ENCODE measurements around the gene FILIP1L.

Gene FILIP1L

DNA sequence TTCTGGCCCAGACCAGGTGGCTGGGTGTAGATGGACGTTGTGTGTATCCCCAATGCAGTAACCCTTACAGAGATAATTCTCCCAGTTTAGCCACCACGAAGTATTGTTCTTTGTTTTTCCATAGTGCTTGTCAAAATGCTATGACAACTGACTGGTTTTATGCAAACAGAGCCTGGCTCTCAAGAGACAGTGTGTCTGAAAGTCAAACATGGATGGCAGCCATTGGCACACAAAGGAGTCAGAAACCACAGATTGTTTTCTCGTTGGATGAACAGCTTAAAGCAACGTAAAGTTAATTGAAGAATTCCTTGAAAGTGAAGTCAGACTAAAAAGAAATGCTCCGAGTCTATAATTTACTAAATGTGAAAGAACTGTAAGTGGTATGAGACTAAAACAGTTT, 91.2 kb downstream of the FILIP1L start:
- Histone ChIP-seq H3F3A (ENCODE audit: insufficient read depth, low read length) (no peaks in the 10 kb centered on the region), H3K4me1 (ENCODE audit: low read length) (0 out of 2 replicates have a peak, but pooled peaks cover 5% of the 10 kb centered on the region), H3K27me3 (replicated peaks; ENCODE audit: insufficient read depth, low read length) (no peaks in the 10 kb centered on the region), H4K20me1 (ENCODE audit: insufficient read depth, low read length) (no peaks in the 10 kb centered on the region), H2AFZ (ENCODE audit: low read length) (no peak overlapping the region), H3K27ac (ENCODE audit: low read length) (no peak overlapping the region), H3K4me2 (ENCODE audit: low read depth, low read length) (no peak overlapping the region), H3K79me2 (ENCODE audit: low read length) (no peaks in the 10 kb centered on the region), H3K9ac (ENCODE audit: low read length) (no peak overlapping the region), H3K9me2 (replicated peaks; ENCODE audit: insufficient read depth, low read length) (no peaks in the 10 kb centered on the region), H3K4me3 (ENCODE audit: low read length) (no peak overlapping the region), H3K9me3 (replicated peaks; ENCODE audit: insufficient read depth, low read length) (no peaks in the 10 kb centered on the region), H3K36me3 (replicated peaks; ENCODE audit: insufficient read depth, low read length) (no peaks in the 10 kb centered on the region)
- TF ChIP-seq EZH2phosphoT487 (IDR thresholded peaks at IDR 0.05; ENCODE audit: low read length) (no peak), EZH2 (optimal IDR thresholded peaks at IDR 0.05; ENCODE audit: low read depth, low read length) (no peak), CTCF (IDR thresholded peaks at IDR 0.05; ENCODE audit: low read length) (no peak)
- DNase-seq = no peak

DNA sequence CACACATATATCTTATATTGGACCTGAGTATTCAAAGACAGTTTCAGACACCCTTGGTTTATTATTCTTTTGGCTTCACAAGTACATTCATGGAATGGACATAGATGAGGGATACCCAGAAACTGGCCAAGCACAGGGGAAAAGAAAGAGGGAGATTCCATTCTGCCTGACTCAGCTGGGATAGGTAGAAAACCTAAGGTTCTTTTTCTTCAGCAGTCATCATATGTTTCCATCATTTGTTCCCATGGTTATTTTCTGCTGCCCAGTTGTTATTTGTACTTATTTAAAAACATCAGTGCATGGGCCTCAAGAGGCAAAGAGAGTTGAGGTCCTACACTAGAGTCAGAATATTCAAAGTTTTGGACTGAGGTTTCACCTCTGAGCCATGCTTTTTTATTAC, 91.8 kb downstream of the FILIP1L start:
- H3K36me3 ChIP-seq (replicated peaks; ENCODE audit: insufficient read depth, low read length) = no peaks in the 10 kb centered on the region
- no peak for TF ChIP-seq CTCF (IDR thresholded peaks at IDR 0.05; ENCODE audit: low read length)
- no peak for TF ChIP-seq EZH2phosphoT487 (IDR thresholded peaks at IDR 0.05; ENCODE audit: low read length)
- TF ChIP-seq EZH2 (optimal IDR thresholded peaks at IDR 0.05; ENCODE audit: low read depth, low read length) = no peak
- no peak overlapping the region for H3K27ac ChIP-seq (ENCODE audit: low read length)
- H4K20me1 ChIP-seq (ENCODE audit: insufficient read depth, low read length) = no peaks in the 10 kb centered on the region
- no peak overlapping the region for H3K4me2 ChIP-seq (ENCODE audit: low read depth, low read length)
- no peak overlapping the region for H2AFZ ChIP-seq (ENCODE audit: low read length)
- no peak overlapping the region for H3K4me3 ChIP-seq (ENCODE audit: low read length)
- 0 out of 2 replicates have a peak, but pooled peaks cover 3% of the 10 kb centered on the region for H3K4me1 ChIP-seq (ENCODE audit: low read length)
- H3K27me3 ChIP-seq (replicated peaks; ENCODE audit: insufficient read depth, low read length) = no peaks in the 10 kb centered on the region
- no peaks in the 10 kb centered on the region for H3K9me3 ChIP-seq (replicated peaks; ENCODE audit: insufficient read depth, low read length)
- H3K9me2 ChIP-seq (replicated peaks; ENCODE audit: insufficient read depth, low read length) = no peaks in the 10 kb centered on the region
- H3K79me2 ChIP-seq (ENCODE audit: low read length) = no peaks in the 10 kb centered on the region
- no peak for DNase-seq
- H3K9ac ChIP-seq (ENCODE audit: low read length) = no peak overlapping the region
- H3F3A ChIP-seq (ENCODE audit: insufficient read depth, low read length) = no peaks in the 10 kb centered on the region

DNA sequence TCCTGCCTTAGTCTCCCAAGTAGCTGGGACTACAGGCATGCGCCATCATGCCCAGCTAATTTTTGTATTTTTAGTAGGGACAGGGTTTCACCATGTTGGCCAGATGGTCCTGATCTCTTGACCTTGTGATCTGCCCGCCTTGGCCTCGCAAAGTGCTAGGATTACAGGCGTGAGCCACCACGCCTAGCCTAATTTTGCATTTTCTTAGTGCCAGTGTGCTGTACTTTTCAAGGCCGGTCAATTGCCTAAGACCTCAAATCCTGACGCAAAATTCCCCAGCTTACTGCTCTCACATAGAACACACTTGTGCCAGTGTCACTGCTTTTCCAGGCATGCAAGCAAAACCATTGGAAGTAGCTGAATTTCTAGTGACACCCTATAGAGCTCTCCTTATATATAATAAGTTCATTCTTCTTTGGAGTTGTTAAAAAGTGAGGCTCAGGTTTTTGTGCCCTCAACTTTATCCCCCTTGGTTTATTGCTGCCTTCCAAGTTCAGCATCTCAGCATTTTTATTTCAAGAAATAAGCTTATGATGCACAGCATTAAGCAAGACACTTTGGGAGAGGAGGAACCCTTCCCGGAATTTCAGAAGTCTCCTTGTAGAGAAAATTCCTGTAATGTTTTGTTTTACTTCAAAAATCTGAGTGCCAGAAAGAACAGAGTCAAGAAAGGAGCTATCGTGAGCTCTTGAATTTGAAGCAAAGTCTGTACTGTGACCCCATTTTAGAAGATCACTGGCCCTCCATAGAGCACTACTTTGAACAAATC, 93.2 kb downstream of the FILIP1L start:
- no peak for DNase-seq
- Histone ChIP-seq H2AFZ (ENCODE audit: low read length) (no peak overlapping the region), H4K20me1 (ENCODE audit: insufficient read depth, low read length) (no peaks in the 10 kb centered on the region), H3K27me3 (replicated peaks; ENCODE audit: insufficient read depth, low read length) (no peaks in the 10 kb centered on the region), H3K36me3 (replicated peaks; ENCODE audit: insufficient read depth, low read length) (no peaks in the 10 kb centered on the region), H3K79me2 (ENCODE audit: low read length) (no peaks in the 10 kb centered on the region), H3K9me2 (replicated peaks; ENCODE audit: insufficient read depth, low read length) (no peaks in the 10 kb centered on the region), H3K9ac (ENCODE audit: low read length) (no peak overlapping the region), H3K4me1 (ENCODE audit: low read length) (no peaks in the 10 kb centered on the region), H3K4me3 (ENCODE audit: low read length) (no peak overlapping the region), H3K27ac (ENCODE audit: low read length) (no peak overlapping the region), H3K9me3 (replicated peaks; ENCODE audit: insufficient read depth, low read length) (no peaks in the 10 kb centered on the region), H3F3A (ENCODE audit: insufficient read depth, low read length) (no peaks in the 10 kb centered on the region), H3K4me2 (ENCODE audit: low read depth, low read length) (no peak overlapping the region)
- TF ChIP-seq CTCF (IDR thresholded peaks at IDR 0.05; ENCODE audit: low read length) = no peak
- no peak for TF ChIP-seq EZH2phosphoT487 (IDR thresholded peaks at IDR 0.05; ENCODE audit: low read length)
- no peak for TF ChIP-seq EZH2 (optimal IDR thresholded peaks at IDR 0.05; ENCODE audit: low read depth, low read length)

Measured in MM.1S (cell line).